GM19455 (cell line): ENCODE measurements around the gene RPL41.

Experiments used
- ATAC-seq: cut with Tn5 transposase; IDR thresholded peaks from one replicate; pipeline ENCODE4 v1.9.1; 2021; ENCODE audit not compliant: unreplicated experiment

Gene RPL41

GRCh38 chr12:56127485-56127887 is 11.1 kb downstream of the RPL41 start:
- ATAC-seq: no peak

- peak; percentile 84 for ATAC-seq
Measured at GRCh38 chr12:56127888-56128669, 11.6 kb downstream of the RPL41 start, which contains the start of gene ESYT1. ESYT1 (plus strand) TSS chr12:56128267; CDS start chr12:56128320, 53 bp downstream.

- no peak for ATAC-seq
Measured at GRCh38 chr12:56128670-56129205, 12.3 kb downstream of the RPL41 start.

- ATAC-seq: peak; percentile 39
Measured at GRCh38 chr12:56129206-56129941, 12.9 kb downstream of the RPL41 start.

- no peak for ATAC-seq
Measured at GRCh38 chr12:56129942-56130495, 13.6 kb downstream of the RPL41 start.

- no peak for ATAC-seq
Measured at GRCh38 chr12:56130876-56131275, 14.4 kb downstream of the RPL41 start.

- ATAC-seq: no peak
Measured at GRCh38 chr12:56134897-56135296, 18.5 kb downstream of the RPL41 start.

GRCh38 chr12:56137853-56138571 is 21.6 kb downstream of the RPL41 start:
- no peak for ATAC-seq

- ATAC-seq: no peak
Measured at GRCh38 chr12:56141946-56142784, 25.7 kb downstream of the RPL41 start.

- ATAC-seq: no peak
Measured at GRCh38 chr12:56143217-56143616, 26.8 kb downstream of the RPL41 start.

GRCh38 chr12:56143870-56144269 is 27.4 kb downstream of the RPL41 start:
- no peak for ATAC-seq

- ATAC-seq: no peak
Measured at GRCh38 chr12:56145217-56145616, 28.8 kb downstream of the RPL41 start.

- ATAC-seq: no peak
Measured at GRCh38 chr12:56146492-56147460, 30.3 kb downstream of the RPL41 start.

- ATAC-seq: no peak
Measured at GRCh38 chr12:56150563-56150962, 34.1 kb downstream of the RPL41 start.

GRCh38 chr12:56151672-56152131 is 35.3 kb downstream of the RPL41 start:
- ATAC-seq: peak; percentile 51

- ATAC-seq: peak; percentile 86
Measured at GRCh38 chr12:56152132-56152755, 35.8 kb downstream of the RPL41 start, which contains the start of gene MYL6B. MYL6B (plus strand) TSS chr12:56152587; CDS start chr12:56153919, 1,332 bp downstream.

GRCh38 chr12:56152756-56153677 is 36.6 kb downstream of the RPL41 start:
- ATAC-seq: no peak
